Measurements from ENCODE around the gene TTLL9.

- TF ChIP-seq EZH2phosphoT487 (IDR thresholded peaks at IDR 0.05; ENCODE audit: borderline replicate concordance, low read depth) (no peak), CTCF (IDR thresholded peaks at IDR 0.05) (no peak), REST (IDR thresholded peaks at IDR 0.05; ENCODE audit: low read depth, low read length) (no peak), IRF3 (IDR thresholded peaks at IDR 0.05; ENCODE audit: low read depth, low read length) (no peak), TAF1 (IDR thresholded peaks at IDR 0.05; ENCODE audit: borderline replicate concordance, low read depth, low read length) (no peak), EP300 (IDR thresholded peaks at IDR 0.05; ENCODE audit: borderline replicate concordance in 1 of 2, low read depth in 1 of 2, low read length in 1 of 2) (no peak), MAX (IDR thresholded peaks at IDR 0.05; ENCODE audit: low read depth) (no peak), SMC3 (IDR thresholded peaks at IDR 0.05; ENCODE audit: low read depth, low read length) (no peak), GABPA (IDR thresholded peaks at IDR 0.05; ENCODE audit: low read depth) (no peak)
Observed at GRCh38 chr20:31991339-31991705, 120.9 kb downstream of the TTLL9 start.

All from SK-N-SH (cell line).